Measurements from ENCODE around the gene BTBD18.
A peak's percentile ranks its signal among the peaks of the same experiment; 100 is the strongest.

BTBD18 gene

GRCh38 chr11:57703341-57703740, 48.3 kb downstream of the BTBD18 start:
- H3K4me3 ChIP-seq (ENCODE audit: control insufficient read depth, low read depth, low read length), result no peak overlapping the region
- DNase-seq (ENCODE audit: low read depth), result peak; percentile 50
- no peak for TF ChIP-seq CTCF (conservative IDR thresholded peaks at IDR 0.05; ENCODE audit: control insufficient read depth, insufficient read depth, low read depth, low read length)

- no peak for TF ChIP-seq CTCF (conservative IDR thresholded peaks at IDR 0.05; ENCODE audit: control insufficient read depth, insufficient read depth, low read depth, low read length)
- DNase-seq (ENCODE audit: low read depth), result no peak
- H3K4me3 ChIP-seq (ENCODE audit: control insufficient read depth, low read depth, low read length), result no peak overlapping the region
These were observed 51.2 kb downstream of the BTBD18 start for GRCh38 chr11:57700425-57700824.

- TF ChIP-seq CTCF (conservative IDR thresholded peaks at IDR 0.05; ENCODE audit: control insufficient read depth, insufficient read depth, low read depth, low read length), result no peak
- H3K4me3 ChIP-seq (ENCODE audit: control insufficient read depth, low read depth, low read length), result no peak overlapping the region
- DNase-seq (ENCODE audit: low read depth), result no peak
These were observed 51.8 kb downstream of the BTBD18 start for GRCh38 chr11:57699813-57700212.

- no peak overlapping the region for H3K4me3 ChIP-seq (ENCODE audit: control insufficient read depth, low read depth, low read length)
- no peak for DNase-seq (ENCODE audit: low read depth)
- TF ChIP-seq CTCF (conservative IDR thresholded peaks at IDR 0.05; ENCODE audit: control insufficient read depth, insufficient read depth, low read depth, low read length), result no peak
These were observed 52.7 kb downstream of the BTBD18 start for GRCh38 chr11:57698843-57699365.

Data from fibroblast of mammary gland (primary cell).